ENCODE data around the gene C10orf67. TPM values are rescaled to one million over a fixed set of nuclear protein-coding genes. Genes with fewer than 3 reads are reported as not detected.
"Not testable (repeated sequence)": the region's sequence is repeated elsewhere in the genome, so short reads cannot be mapped to it uniquely, and the experiment has no call there.

Gene C10orf67
- total RNA-seq, 1 donor from 2014 or later: not detected

- Mint-ChIP-seq H3K27ac (ENCODE audit: unreplicated experiment) (no peak overlapping the region), H3K27me3 (ENCODE audit: low read depth) (no peaks in the 10 kb centered on the region), H3K36me3 (ENCODE audit: low read depth) (no peaks in the 10 kb centered on the region), H3K4me3 (ENCODE audit: unreplicated experiment) (no peak overlapping the region), H3K4me1 (ENCODE audit: low read depth) (peaks cover 8% of the 10 kb centered on the region), H3K9me3 (ENCODE audit: low read depth) (no peaks in the 10 kb centered on the region)
- no peak for TF ChIP-seq CTCF (IDR thresholded peaks at IDR 0.05)
- DNase-seq (ENCODE audit: low spot score): no peak
Observed at GRCh38 chr10:23351926-23352519, 7.4 kb upstream of the C10orf67 start.

- H3K4me3 Mint-ChIP-seq (ENCODE audit: unreplicated experiment); H3K27ac Mint-ChIP-seq (ENCODE audit: unreplicated experiment); DNase-seq (ENCODE audit: low spot score); H3K9me3 Mint-ChIP-seq (ENCODE audit: low read depth); H3K27me3 Mint-ChIP-seq (ENCODE audit: low read depth); H3K36me3 Mint-ChIP-seq (ENCODE audit: low read depth): not testable (repeated sequence)
- H3K4me1 Mint-ChIP-seq (ENCODE audit: low read depth): peaks cover 13% of the 10 kb centered on the region
Observed at GRCh38 chr10:23350706-23351105, 6.1 kb upstream of the C10orf67 start.

- Mint-ChIP-seq H3K4me1 (ENCODE audit: low read depth) (peaks cover 25% of the 10 kb centered on the region), H3K27ac (ENCODE audit: unreplicated experiment) (no peak overlapping the region)
- no peak for DNase-seq (ENCODE audit: low spot score)
Observed at GRCh38 chr10:23345861-23346260, 1.3 kb upstream of the C10orf67 start.

GRCh38 chr10:23343591-23344240 is 881 bp downstream of the C10orf67 start:
- no peak for TF ChIP-seq CTCF (IDR thresholded peaks at IDR 0.05)
- H3K4me3 Mint-ChIP-seq (ENCODE audit: unreplicated experiment): peak overlapping the region; percentile 76
- H3K36me3 Mint-ChIP-seq (ENCODE audit: low read depth): no peaks in the 10 kb centered on the region
- H3K9me3 Mint-ChIP-seq (ENCODE audit: low read depth): no peaks in the 10 kb centered on the region
- no peaks in the 10 kb centered on the region for H3K27me3 Mint-ChIP-seq (ENCODE audit: low read depth)
- H3K27ac Mint-ChIP-seq (ENCODE audit: unreplicated experiment): no peak overlapping the region
- no peak for DNase-seq (ENCODE audit: low spot score)
- peaks cover 25% of the 10 kb centered on the region for H3K4me1 Mint-ChIP-seq (ENCODE audit: low read depth)

More at GRCh38 chr10:23345861-23346260, 1.3 kb upstream of the C10orf67 start:
- Mint-ChIP-seq H3K4me3 (ENCODE audit: unreplicated experiment) (no peak overlapping the region), H3K27me3 (ENCODE audit: low read depth) (no peaks in the 10 kb centered on the region), H3K9me3 (ENCODE audit: low read depth) (no peaks in the 10 kb centered on the region), H3K36me3 (ENCODE audit: low read depth) (no peaks in the 10 kb centered on the region)
- no peak for TF ChIP-seq CTCF (IDR thresholded peaks at IDR 0.05)

GRCh38 chr10:23342213-23342884 is 2.2 kb downstream of the C10orf67 start:
- no peaks in the 10 kb centered on the region for H3K9me3 Mint-ChIP-seq (ENCODE audit: low read depth)
- TF ChIP-seq CTCF (IDR thresholded peaks at IDR 0.05): no peak
- H3K27me3 Mint-ChIP-seq (ENCODE audit: low read depth): no peaks in the 10 kb centered on the region
- DNase-seq (ENCODE audit: low spot score): no peak
- no peak overlapping the region for H3K27ac Mint-ChIP-seq (ENCODE audit: unreplicated experiment)
- no peak overlapping the region for H3K4me3 Mint-ChIP-seq (ENCODE audit: unreplicated experiment)
- H3K4me1 Mint-ChIP-seq (ENCODE audit: low read depth): peaks cover 20% of the 10 kb centered on the region
- H3K36me3 Mint-ChIP-seq (ENCODE audit: low read depth): no peaks in the 10 kb centered on the region
